CD14-positive monocyte (primary cell): ENCODE results near the gene SSTR3. TPM values are rescaled to one million over a fixed set of nuclear protein-coding genes. Genes with fewer than 3 reads are reported as not detected.

ENCODE experiments used
- DNase-seq, 3 donors: peaks; one replicate each; pipeline ENCODE4 v3.0.0-alpha.2; 2011 to 2022
- H2AFZ ChIP-seq: 2 replicates; pipeline ENCODE4 v1.6.0; 2012; ENCODE audit warnings: mild to moderate bottlenecking, low read depth, low read length, inconsistent platforms; ENCODE audit not compliant: insufficient read depth, poor library complexity, severe bottlenecking
- H3K27ac ChIP-seq, 2 donors: 1 replicate in 1 of 2; 2 replicates in 1 of 2; pipeline ENCODE4 v1.5.1; 2012 to 2013; ENCODE audit warnings: low read length in 2 of 2, control low read depth in 1 of 2, inconsistent platforms in 1 of 2, low read depth in 1 of 2, mild to moderate bottlenecking in 1 of 2
- H3K27me3 ChIP-seq, 2 donors: one replicate each; pipeline versions ENCODE4 v1.6.0 to v1.6.1; 2011 to 2013; ENCODE audit warnings: low read length in 2 of 2; ENCODE audit not compliant: control insufficient read depth in 2 of 2, insufficient read depth in 2 of 2
- H3K36me3 ChIP-seq, 2 donors: replicated peaks in 1 of 2; 1 replicate in 1 of 2; 2 replicates in 1 of 2; pipeline versions ENCODE4 v1.5.1 to v1.6.1; 2012 to 2013; ENCODE audit warnings: low read length in 2 of 2, control low read depth in 1 of 2, inconsistent platforms in 1 of 2, mild to moderate bottlenecking in 1 of 2; ENCODE audit not compliant: insufficient read depth in 2 of 2, control insufficient read depth in 1 of 2
- H3K4me1 ChIP-seq, 2 donors: 1 replicate in 1 of 2; 2 replicates in 1 of 2; pipeline versions ENCODE4 v1.5.1 to v1.6.1; 2012 to 2013; ENCODE audit warnings: low read length in 2 of 2, control low read depth in 1 of 2, inconsistent platforms in 1 of 2, mild to moderate bottlenecking in 1 of 2, moderate library complexity in 1 of 2; ENCODE audit not compliant: insufficient read depth in 2 of 2, control insufficient read depth in 1 of 2
- H3K4me2 ChIP-seq: replicated peaks from 2 replicates; pipeline ENCODE3; 2012; ENCODE audit warnings: low read length, moderate library complexity, mild to moderate bottlenecking; ENCODE audit not compliant: poor library complexity, severe bottlenecking; ENCODE audit errors: extremely low read depth
- H3K4me3 ChIP-seq, 3 experiments: fragments of 200-600 bp in 1 of 3; sonication (generic) in 1 of 3; replicated peaks in 1 of 3; 1 replicate in 2 of 3; 2 replicates in 1 of 3; pipeline ENCODE4 v1.5.1; 2011 to 2013; ENCODE audit warnings: low read length in 3 of 3, mild to moderate bottlenecking in 3 of 3, control low read depth in 2 of 3, low read depth in 2 of 3, inconsistent platforms in 1 of 3, moderate library complexity in 1 of 3
- H3K79me2 ChIP-seq: 2 replicates; pipeline ENCODE4 v1.6.0; 2012; ENCODE audit warnings: mild to moderate bottlenecking, control low read depth, inconsistent platforms, low read length, moderate library complexity; ENCODE audit not compliant: insufficient read depth
- H3K9ac ChIP-seq: 2 replicates; pipeline ENCODE4 v1.6.0; 2017; ENCODE audit warnings: low read length, mild to moderate bottlenecking; ENCODE audit not compliant: insufficient read depth, poor library complexity, severe bottlenecking
- H3K9me3 ChIP-seq, 2 donors: replicated peaks in 1 of 2; 1 replicate in 1 of 2; 2 replicates in 1 of 2; pipeline versions ENCODE4 v1.5.1 to v1.6.1; 2012 to 2013; ENCODE audit warnings: low read length in 2 of 2, control low read depth in 1 of 2; ENCODE audit not compliant: control insufficient read depth in 1 of 2, insufficient read depth in 1 of 2
- H4K20me1 ChIP-seq: 2 replicates; pipeline ENCODE4 v1.6.0; 2012; ENCODE audit warnings: mild to moderate bottlenecking, low read length, control low read depth, moderate library complexity; ENCODE audit not compliant: insufficient read depth
- H3K27ac Mint-ChIP-seq, 7 donors: one replicate each; pipeline ENCODE4 v1.8.0; 2020; ENCODE audit warnings: mild to moderate bottlenecking in 7 of 7, mixed read lengths in 7 of 7, moderate library complexity in 6 of 7, inconsistent platforms in 2 of 7
- H3K27me3 Mint-ChIP-seq, 3 donors: one replicate each; pipeline ENCODE4 v1.8.0; 2021 to 2022; ENCODE audit warnings: low read depth in 3 of 3, mild to moderate bottlenecking in 3 of 3, mixed read lengths in 3 of 3, moderate library complexity in 3 of 3, inconsistent platforms in 1 of 3
- H3K36me3 Mint-ChIP-seq, 2 donors: one replicate each; pipeline ENCODE4 v1.8.0; 2020; ENCODE audit warnings: mixed read lengths in 2 of 2, inconsistent platforms in 1 of 2, mild to moderate bottlenecking in 1 of 2
- H3K4me1 Mint-ChIP-seq: one replicate; pipeline ENCODE4 v1.8.0; 2020; ENCODE audit warnings: mild to moderate bottlenecking, mixed read lengths
- H3K4me3 Mint-ChIP-seq, 2 donors: one replicate each; pipeline ENCODE4 v1.8.0; 2020; ENCODE audit warnings: mild to moderate bottlenecking in 2 of 2, mixed read lengths in 2 of 2, moderate library complexity in 1 of 2
- H3K9me3 Mint-ChIP-seq, 7 donors: one replicate each; pipeline ENCODE4 v1.8.0; 2020 to 2022; ENCODE audit warnings: mixed read lengths in 7 of 7, mild to moderate bottlenecking in 6 of 7, moderate library complexity in 6 of 7, inconsistent platforms in 2 of 7
- CTCF ChIP-seq: fragments of 200-600 bp; IDR thresholded peaks from one replicate; pipeline ENCODE4 v1.8.0; 2022; ENCODE audit warnings: antibody characterized with exemption, mild to moderate bottlenecking
- WGBS: methylation state at CpG from one replicate; pipeline ENCODE4 v1.1.5; 2013; ENCODE audit warnings: missing lambda C conversion rate; ENCODE audit not compliant: insufficient coverage; 5-methylcytosine and 5-hydroxymethylcytosine counted together
- intact Hi-C, 2 donors: fragments of 100-400 bp; cut with micrococcal nuclease; formaldehyde crosslinking; loops; one replicate each; pipeline versions ENCODE4 v1.15.0 to v1.15.1; 2023
- polyA plus RNA-seq, 3 donors: library from polyadenylated mRNA; depleted of rRNA in 1 of 3; unstranded in 2 of 3; stranded (reverse) in 1 of 3; fragments of 300-500 nt in 2 of 3; fragments of >200 nt in 1 of 3; fragmentation: Illumina TruSeq in 2 of 3; gene quantifications; 1 replicate in 2 of 3; 2 replicates in 1 of 3; pipeline ENCODE4 v1.2.3, GENCODE V29; 2012 to 2021

Gene SSTR3
- polyA plus RNA-seq, 3 donors = 0.04 TPM; not detected in 2

- WGBS = 87% methylated on average over 69 of the region's 71 CpGs
- Histone ChIP-seq H3K27me3 (no peaks in the 10 kb centered on the region), H3K79me2 (no peaks in the 10 kb centered on the region), H3K27ac (no peak overlapping the region), H3K4me2 (no peak overlapping the region), H3K9ac (no peak overlapping the region), H3K4me1 (peaks cover 5 to 8% of the 10 kb centered on the region in 2 donors), H3K9me3 (no peaks in the 10 kb centered on the region), H2AFZ (no peak overlapping the region), H4K20me1 (no peaks in the 10 kb centered on the region), H3K36me3 (no peaks in the 10 kb centered on the region), H3K4me3 (no peak overlapping the region)
- Mint-ChIP-seq H3K9me3 (peaks cover 0 to 3% (median 0%) of the 10 kb centered on the region in 7 donors), H3K36me3 (no peaks in the 10 kb centered on the region), H3K27ac (no peak overlapping the region), H3K4me3 (no peak overlapping the region), H3K27me3 (peaks cover 2 to 3% (median 3%) of the 10 kb centered on the region in 3 donors), H3K4me1 (peaks cover 4% of the 10 kb centered on the region)
- no peak for DNase-seq
- intact Hi-C loops = no loop called here
- TF ChIP-seq CTCF = no peak
Observed at GRCh38 chr22:37206841-37207821, 5.1 kb downstream of the SSTR3 start.

GRCh38 chr22:37206118-37206840 lies 6.0 kb downstream of the SSTR3 start:
- H3K4me3 Mint-ChIP-seq = no peak overlapping the region
- H3K36me3 ChIP-seq = no peaks in the 10 kb centered on the region
- DNase-seq = no peak
- no peak overlapping the region for H3K27ac Mint-ChIP-seq
- peaks cover 0 to 3% (median 0%) of the 10 kb centered on the region in 7 donors for H3K9me3 Mint-ChIP-seq
- 94% methylated on average over 12 of the region's 16 CpGs for WGBS
- intact Hi-C loops = no loop called here
- H3K4me3 ChIP-seq = no peak overlapping the region
- no peaks in the 10 kb centered on the region for H3K36me3 Mint-ChIP-seq
- no peak overlapping the region for H3K9ac ChIP-seq
- H3K9me3 ChIP-seq = no peaks in the 10 kb centered on the region
- H2AFZ ChIP-seq = no peak overlapping the region
- H4K20me1 ChIP-seq = no peaks in the 10 kb centered on the region
- peaks cover 4% of the 10 kb centered on the region for H3K4me1 Mint-ChIP-seq
- H3K4me1 ChIP-seq = peaks cover 5 to 8% of the 10 kb centered on the region in 2 donors
- peaks cover 0 to 3% (median 3%) of the 10 kb centered on the region in 3 donors for H3K27me3 Mint-ChIP-seq
- no peaks in the 10 kb centered on the region for H3K27me3 ChIP-seq
- no peak for TF ChIP-seq CTCF
- H3K27ac ChIP-seq = no peak overlapping the region
- no peak overlapping the region for H3K4me2 ChIP-seq
- no peaks in the 10 kb centered on the region for H3K79me2 ChIP-seq
